ENCODE measurements around the gene GEN1. TPM values are rescaled to one million over a fixed set of nuclear protein-coding genes. Genes with fewer than 3 reads are reported as not detected.

Gene GEN1
- total and polyA plus RNA-seq, 10 of the 15 experiments (the other 5 are each of a cell fraction or from before 2014, with no cell fraction given), result 6.0 to 49.6 (median 36.0) TPM

GRCh38 chr2:17792515-17792914 is 38.6 kb downstream of the GEN1 start:
- CTCF ChIA-PET, result interaction anchor here (0.8 to 1.5 kb wide), 5 partner anchors 11 to 122 kb away, joined by 3 to 6 read pairs (median 3); no protein-coding TSS in a partner anchor
- Histone ChIP-seq H2AFZ (ENCODE audit: control insufficient read depth, low read depth, low read length) (no peak overlapping the region), H3K27me3 (replicated peaks in 1 of 2; ENCODE audit: control insufficient read depth in 2 of 2, insufficient read depth in 2 of 2, low read length in 1 of 2) (no peaks in the 10 kb centered on the region), H3K79me2 (ENCODE audit: control insufficient read depth, insufficient read depth, low read length) (no peaks in the 10 kb centered on the region), H4K20me1 (ENCODE audit: control insufficient read depth, insufficient read depth) (no peaks in the 10 kb centered on the region), H3K27ac (ENCODE audit: control insufficient read depth, insufficient read depth) (no peak overlapping the region), H3K9me3 (replicated peaks; ENCODE audit: control insufficient read depth, insufficient read depth, low read length) (no peaks in the 10 kb centered on the region), H3K4me3 (no peak overlapping the region), H3K4me2 (ENCODE audit: control insufficient read depth, insufficient read depth) (no peak overlapping the region), H3K36me3 (ENCODE audit: control insufficient read depth in 2 of 2, insufficient read depth in 2 of 2, low read length in 1 of 2) (no peaks in the 10 kb centered on the region), H3K9ac (ENCODE audit: control insufficient read depth, insufficient read depth, low read length) (no peak overlapping the region), H3K4me1 (ENCODE audit: control insufficient read depth, insufficient read depth, low read length) (no peaks in the 10 kb centered on the region)
- 0% methylated on average over 1 of the region's 1 CpG for WGBS (ENCODE audit: insufficient coverage, insufficient replicate concordance, low lambda C conversion rate, missing lambda C conversion rate)
- TF ChIP-seq RUNX3 (IDR thresholded peaks at IDR 0.05; ENCODE audit: low read length) (no peak), STAT3 (IDR thresholded peaks at IDR 0.05; ENCODE audit: low read depth, low read length) (no peak), CREM (IDR thresholded peaks at IDR 0.05; ENCODE audit: low read depth) (no peak), USF1 (IDR thresholded peaks at IDR 0.05; ENCODE audit: borderline replicate concordance, extremely low read length, insufficient read depth, low read depth, low read length) (no peak), NR2C1 (IDR thresholded peaks at IDR 0.05) (no peak), ZNF24 (IDR thresholded peaks at IDR 0.05) (no peak), MEF2B (IDR thresholded peaks at IDR 0.05; ENCODE audit: partially characterized antibody, poor library complexity, severe bottlenecking) (no peak), ETV6 (conservative IDR thresholded peaks at IDR 0.05 in 1 of 2, IDR thresholded peaks at IDR 0.05 in 1 of 2; ENCODE audit: borderline replicate concordance in 1 of 2, low read depth in 1 of 2) (no peak)
- TF ChIP-seq, protein P1, sequence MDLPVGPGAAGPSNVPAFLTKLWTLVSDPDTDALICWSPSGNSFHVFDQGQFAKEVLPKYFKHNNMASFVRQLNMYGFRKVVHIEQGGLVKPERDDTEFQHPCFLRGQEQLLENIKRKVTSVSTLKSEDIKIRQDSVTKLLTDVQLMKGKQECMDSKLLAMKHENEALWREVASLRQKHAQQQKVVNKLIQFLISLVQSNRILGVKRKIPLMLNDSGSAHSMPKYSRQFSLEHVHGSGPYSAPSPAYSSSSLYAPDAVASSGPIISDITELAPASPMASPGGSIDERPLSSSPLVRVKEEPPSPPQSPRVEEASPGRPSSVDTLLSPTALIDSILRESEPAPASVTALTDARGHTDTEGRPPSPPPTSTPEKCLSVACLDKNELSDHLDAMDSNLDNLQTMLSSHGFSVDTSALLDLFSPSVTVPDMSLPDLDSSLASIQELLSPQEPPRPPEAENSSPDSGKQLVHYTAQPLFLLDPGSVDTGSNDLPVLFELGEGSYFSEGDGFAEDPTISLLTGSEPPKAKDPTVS (IDR thresholded peaks at IDR 0.05; ENCODE audit: low read depth, low read length), result no peak
- no peak for FAIRE-seq
- ATAC-seq, result no peak; the same call in 2 of the 3 replicates
- RAD21 ChIA-PET (ENCODE audit: unreplicated experiment), result interaction anchor here (1.3 kb wide), 1 partner anchor 35 kb away, joined by 4 read pairs; no protein-coding TSS in a partner anchor
- intact Hi-C loops (cut with micrococcal nuclease; ENCODE audit: unreplicated experiment), result no loop called here
- POLR2A ChIA-PET, result interaction anchor here (1.0 to 1.4 kb wide), 2 partner anchors 9 to 30 kb away, joined by 3 to 4 read pairs; no protein-coding TSS in a partner anchor
- in situ Hi-C loops (cut with MboI), result no loop called here
- no TSS peak for BruUV-seq (replicated peaks)
- SMC1A ChIA-PET (ENCODE audit: uncharacterized antibody, unreplicated experiment), result interaction anchor here (1.0 to 4.3 kb wide), 7 partner anchors 8 to 35 kb away, joined by 3 to 21 read pairs (median 5); no protein-coding TSS in a partner anchor
- no peak for DNase-seq (ENCODE audit: low read depth, low spot score)
